HepG2 (cell line): ENCODE data around the gene ELL. TPM values are rescaled to one million over a fixed set of nuclear protein-coding genes. Genes with fewer than 3 reads are reported as not detected.

Source experiments
- ATAC-seq: fragments of 200-7000 bp; cut with Tn5 transposase; 3 replicates; pipeline ENCODE4 v1.9.1; 2020; ENCODE audit warnings: mild to moderate bottlenecking, moderate library complexity
- BruUV-seq: library from RNA; stranded (reverse); fragments of 400-500 nt; replicated peaks from 2 replicates; lab custom pipeline; 2021; lab: Mats Ljungman, UMichigan
- CTCF ChIA-PET: fragments of 300-600 bp; formaldehyde crosslinking; extraction: SDS; loops from one replicate; lab custom pipeline; 2021; ENCODE audit warnings: low total read pairs, inconsistent platforms, low intra/inter-chr PET ratio; lab: Yijun Ruan, JAX
- POLR2A ChIA-PET: fragments of 350-600 bp; sonication (Branson Sonifier 250); formaldehyde crosslinking; loops from one replicate; lab custom pipeline; 2020; ENCODE audit warnings: antibody characterized with exemption, inconsistent platforms; lab: Yijun Ruan, JAX
- DNase-seq: peaks from one replicate; pipeline ENCODE4 v3.0.0-alpha.2; 2015; ENCODE audit warnings: low spot score
- FAIRE-seq: peaks from 3 replicates; lab custom pipeline; 2011; peaks lifted over from hg19 to GRCh38; lab: Jason Lieb, UNC
- H2AFZ ChIP-seq: one replicate; pipeline ENCODE4 v1.6.1; 2011; ENCODE audit warnings: low read length, inconsistent platforms
- H3K27ac ChIP-seq: fragments of 300-600 bp; 3 replicates; pipeline ENCODE4 v1.8.0; 2011; ENCODE audit warnings: mixed run types, mild to moderate bottlenecking, mixed read lengths, low read length, inconsistent platforms; ENCODE audit not compliant: insufficient read depth; ENCODE audit errors: extremely low read length
- H3K27me3 ChIP-seq, 2 experiments: fragments of 200-600 bp in 1 of 2; 2 replicates in 1 of 2; 3 replicates in 1 of 2; pipeline versions ENCODE4 v1.6.0 to v1.8.0; 2011; ENCODE audit warnings: low read length in 2 of 2, mild to moderate bottlenecking in 2 of 2, moderate library complexity in 2 of 2, inconsistent platforms in 1 of 2; ENCODE audit not compliant: insufficient read depth in 2 of 2, control insufficient read depth in 1 of 2
- H3K36me3 ChIP-seq, 2 experiments: fragments of 200-600 bp in 1 of 2; replicated peaks in 1 of 2; 2 replicates in 1 of 2; 3 replicates in 1 of 2; pipeline versions ENCODE4 v1.5.1 to v1.8.0; 2011; ENCODE audit warnings: low read length in 2 of 2, inconsistent platforms in 1 of 2; ENCODE audit not compliant: insufficient read depth in 2 of 2, control insufficient read depth in 1 of 2
- H3K4me1 ChIP-seq: 2 replicates; pipeline ENCODE4 v1.5.1; 2012; ENCODE audit warnings: low read length, inconsistent platforms; ENCODE audit not compliant: insufficient read depth
- H3K4me2 ChIP-seq: 2 replicates; pipeline ENCODE4 v1.6.0; 2011; ENCODE audit warnings: low read depth, low read length, inconsistent platforms
- H3K4me3 ChIP-seq, 3 experiments: fragments of 200-600 bp in 1 of 3; sonication (generic), shearing (Covaris generic) in 1 of 3; replicated peaks in 1 of 3; 2 replicates each; pipeline ENCODE4 v1.5.1; 2011 to 2016; ENCODE audit warnings: low read length in 3 of 3, inconsistent platforms in 2 of 3, low read depth in 2 of 3, mild to moderate bottlenecking in 2 of 3, control low read depth in 1 of 3, mixed read lengths in 1 of 3; ENCODE audit not compliant: insufficient read depth in 1 of 3
- H3K79me2 ChIP-seq: one replicate; pipeline ENCODE4 v1.6.1; 2011; ENCODE audit warnings: low read length, inconsistent platforms; ENCODE audit not compliant: insufficient read depth
- H3K9ac ChIP-seq: 2 replicates; pipeline ENCODE4 v1.6.0; 2011; ENCODE audit warnings: mild to moderate bottlenecking, low read depth, low read length, inconsistent platforms; ENCODE audit not compliant: insufficient read depth
- H3K9me3 ChIP-seq: 2 replicates; pipeline ENCODE4 v1.5.1; 2012; ENCODE audit warnings: mild to moderate bottlenecking, low read length
- H4K20me1 ChIP-seq: 2 replicates; pipeline ENCODE4 v1.6.0; 2011; ENCODE audit warnings: inconsistent platforms, mild to moderate bottlenecking, low read length, moderate library complexity; ENCODE audit not compliant: insufficient read depth
- AHDC1 ChIP-seq: sonication (generic); formaldehyde crosslinking; IDR thresholded peaks from 2 replicates; pipeline ENCODE4 v1.5.1; 2020; ENCODE audit warnings: mild to moderate bottlenecking, missing genetic modification reagents, borderline replicate concordance
- IKZF1 ChIP-seq: fragments of 450-650 bp; IDR thresholded peaks from 2 replicates; pipeline ENCODE4 v1.7.1; 2016
- ZNF235 ChIP-seq: sonication (generic); formaldehyde crosslinking; IDR thresholded peaks from 2 replicates; pipeline ENCODE4 v1.8.1; 2023; ENCODE audit warnings: mild to moderate bottlenecking, missing genetic modification reagents, borderline replicate concordance
- ZNF678 ChIP-seq: sonication (generic); formaldehyde crosslinking; IDR thresholded peaks from 2 replicates; pipeline ENCODE4 v1.4.0; 2020; ENCODE audit warnings: mild to moderate bottlenecking, missing genetic modification reagents
- ZNF713 ChIP-seq: sonication (generic); formaldehyde crosslinking; IDR thresholded peaks from 2 replicates; pipeline ENCODE4 v1.4.0; 2020; ENCODE audit warnings: mild to moderate bottlenecking, missing genetic modification reagents
- WGBS: methylation state at CpG from one replicate; pipeline ENCODE4 v1.1.6; 2017; ENCODE audit warnings: low lambda C conversion rate; 5-methylcytosine and 5-hydroxymethylcytosine counted together
- in situ Hi-C: cut with HindIII; loops from 2 replicates; pipeline ENCODE4 v1.10.0; 2017; ENCODE audit warnings: low pct_unique_long_range_greater_than_20kb; ENCODE audit not compliant: extremely low pct_ligation_motif_present
- intact Hi-C: fragments of 100-400 bp; cut with micrococcal nuclease; formaldehyde crosslinking; loops from one replicate; pipeline ENCODE4 v1.10.0; 2022; ENCODE audit not compliant: unreplicated experiment
- polyA plus RNA-seq, 8 experiments: library from polyadenylated mRNA; depleted of rRNA in 3 of 8; stranded (reverse) in 7 of 8; unstranded in 1 of 8; fragments of >200 nt; fragmentation: Illumina TruSeq in 4 of 8; extraction: Trizol in 4 of 8; gene quantifications; 2 replicates each; pipeline versions ENCODE4 v1.2.1 to v1.2.3, GENCODE V29; 2011 to 2016; ENCODE audit warnings: low read depth in 4 of 8, missing spikeins in 1 of 8, mixed read lengths in 1 of 8; ENCODE audit not compliant: insufficient read depth in 1 of 8
- total RNA-seq, 5 experiments: library from RNA; depleted of rRNA; stranded (reverse); fragments of >200 nt; fragmentation: Illumina TruSeq; extraction: Trizol; gene quantifications; 2 replicates each; pipeline ENCODE4 v1.2.3, GENCODE V29; 2016; ENCODE audit warnings: low read depth in 1 of 5
- TF ChIP-seq, protein P1 (sequence below): sonication (generic); formaldehyde crosslinking; IDR thresholded peaks from 2 replicates; pipeline ENCODE4 v1.5.1; 2020; ENCODE audit warnings: missing genetic modification reagents, mild to moderate bottlenecking, borderline replicate concordance

ELL gene
- total and polyA plus RNA-seq, 2 of the 13 experiments (the other 11 are each of a cell fraction or from before 2014, with no cell fraction given), result 3.7 to 5.4 TPM

GRCh38 chr19:18449552-18449951, 72.3 kb downstream of the ELL start (continued):
- no peak for TF ChIP-seq AHDC1 (CRISPR knock-in tag)
- no peak for TF ChIP-seq IKZF1

DNA sequence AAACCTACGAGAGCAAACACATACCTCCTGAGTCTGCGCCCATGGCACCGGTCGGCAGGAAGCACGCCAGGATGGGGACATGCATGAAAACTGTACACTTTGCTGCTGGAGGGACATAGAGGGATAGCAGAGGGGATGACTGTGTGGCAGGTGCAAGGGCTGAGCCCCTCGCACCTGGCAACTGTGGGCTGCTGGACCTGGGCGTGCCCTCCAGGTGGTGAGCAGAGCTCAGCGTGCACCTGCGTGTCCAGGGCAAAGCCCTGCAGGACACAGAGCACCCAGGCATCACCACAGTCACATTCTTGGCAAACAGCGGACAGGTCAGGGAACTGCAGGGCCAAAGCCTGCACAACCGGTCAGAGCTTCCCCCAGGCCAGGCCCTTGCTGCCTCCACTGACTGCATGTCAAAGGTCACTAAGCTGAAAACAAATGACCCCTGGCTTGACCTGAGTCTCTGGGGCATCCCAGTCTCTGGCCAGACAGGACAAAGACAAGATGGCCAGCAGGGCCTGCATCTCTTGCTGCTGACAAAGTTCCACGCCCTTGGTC, 75.0 kb downstream of the ELL start:
- Histone ChIP-seq H3K27me3 (no peaks in the 10 kb centered on the region), H3K36me3 (peaks cover 43 to 70% of the 10 kb centered on the region in 2 experiments; a peak in 4 of 5 replicates), H3K4me1 (peaks cover 13% of the 10 kb centered on the region), H3K4me2 (no peak overlapping the region), H3K9me3 (no peaks in the 10 kb centered on the region), H3K79me2 (no peaks in the 10 kb centered on the region), H3K4me3 (no peak overlapping the region), H4K20me1 (peaks cover 7% of the 10 kb centered on the region; the same call in 1 of the 2 replicates), H3K9ac (no peak overlapping the region), H2AFZ (no peak overlapping the region), H3K27ac (no peak overlapping the region)
- DNase-seq (no peak), ATAC-seq (no peak), FAIRE-seq (no peak)
- intact Hi-C loops (no loop called here), in situ Hi-C loops (no loop called here)
- no TSS peak for BruUV-seq
- TF ChIP-seq ZNF713 (CRISPR knock-in tag) (no peak), ZNF678 (no peak), ZNF235 (CRISPR knock-in tag) (no peak)
- TF ChIP-seq, protein P1, sequence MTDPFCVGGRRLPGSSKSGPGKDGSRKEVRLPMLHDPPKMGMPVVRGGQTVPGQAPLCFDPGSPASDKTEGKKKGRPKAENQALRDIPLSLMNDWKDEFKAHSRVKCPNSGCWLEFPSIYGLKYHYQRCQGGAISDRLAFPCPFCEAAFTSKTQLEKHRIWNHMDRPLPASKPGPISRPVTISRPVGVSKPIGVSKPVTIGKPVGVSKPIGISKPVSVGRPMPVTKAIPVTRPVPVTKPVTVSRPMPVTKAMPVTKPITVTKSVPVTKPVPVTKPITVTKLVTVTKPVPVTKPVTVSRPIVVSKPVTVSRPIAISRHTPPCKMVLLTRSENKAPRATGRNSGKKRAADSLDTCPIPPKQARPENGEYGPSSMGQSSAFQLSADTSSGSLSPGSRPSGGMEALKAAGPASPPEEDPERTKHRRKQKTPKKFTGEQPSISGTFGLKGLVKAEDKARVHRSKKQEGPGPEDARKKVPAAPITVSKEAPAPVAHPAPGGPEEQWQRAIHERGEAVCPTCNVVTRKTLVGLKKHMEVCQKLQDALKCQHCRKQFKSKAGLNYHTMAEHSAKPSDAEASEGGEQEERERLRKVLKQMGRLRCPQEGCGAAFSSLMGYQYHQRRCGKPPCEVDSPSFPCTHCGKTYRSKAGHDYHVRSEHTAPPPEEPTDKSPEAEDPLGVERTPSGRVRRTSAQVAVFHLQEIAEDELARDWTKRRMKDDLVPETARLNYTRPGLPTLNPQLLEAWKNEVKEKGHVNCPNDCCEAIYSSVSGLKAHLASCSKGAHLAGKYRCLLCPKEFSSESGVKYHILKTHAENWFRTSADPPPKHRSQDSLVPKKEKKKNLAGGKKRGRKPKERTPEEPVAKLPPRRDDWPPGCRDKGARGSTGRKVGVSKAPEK (CRISPR knock-in tag), result no peak
- WGBS, result 87% methylated on average over 5 of the region's 12 CpGs
- POLR2A ChIA-PET, result no interaction called here
- CTCF ChIA-PET, result no interaction called here
